HG02763 (cell line): ENCODE data around the gene BABAM2.
"Not testable (repeated sequence)": the region's sequence is repeated elsewhere in the genome, so short reads cannot be mapped to it uniquely, and the experiment has no call there.

Experiments
- ATAC-seq: cut with Tn5 transposase; IDR thresholded peaks from one replicate; pipeline ENCODE4 v1.9.1; 2021; ENCODE audit warnings: mild to moderate bottlenecking, moderate library complexity; ENCODE audit not compliant: unreplicated experiment

Gene BABAM2

GRCh38 chr2:27972311-27972710, 81.8 kb downstream of the BABAM2 start:
- ATAC-seq: no peak

GRCh38 chr2:27973592-27973991, 83.1 kb downstream of the BABAM2 start:
- no peak for ATAC-seq

GRCh38 chr2:27976308-27976707, 85.8 kb downstream of the BABAM2 start:
- no peak for ATAC-seq

- ATAC-seq: no peak
Measured at GRCh38 chr2:27977731-27978312, 87.3 kb downstream of the BABAM2 start.

GRCh38 chr2:27978761-27979160, 88.2 kb downstream of the BABAM2 start:
- not testable (repeated sequence) for ATAC-seq

GRCh38 chr2:27980242-27980641, 89.7 kb downstream of the BABAM2 start:
- ATAC-seq: no peak

- no peak for ATAC-seq
Measured at GRCh38 chr2:27984153-27984552, 93.6 kb downstream of the BABAM2 start.

GRCh38 chr2:27988306-27988705, 97.8 kb downstream of the BABAM2 start:
- ATAC-seq: no peak

GRCh38 chr2:27988718-27989117, 98.2 kb downstream of the BABAM2 start:
- ATAC-seq: no peak

- ATAC-seq: no peak
Measured at GRCh38 chr2:27989149-27989548, 98.6 kb downstream of the BABAM2 start.

- no peak for ATAC-seq
Measured at GRCh38 chr2:27990030-27990590, 99.6 kb downstream of the BABAM2 start.

GRCh38 chr2:27991146-27991545, 100.6 kb downstream of the BABAM2 start:
- ATAC-seq: no peak

- ATAC-seq: no peak
Measured at GRCh38 chr2:27992787-27993401, 102.4 kb downstream of the BABAM2 start.

- no peak for ATAC-seq
Measured at GRCh38 chr2:27993402-27993787, 102.9 kb downstream of the BABAM2 start.

- no peak for ATAC-seq
Measured at GRCh38 chr2:27993950-27994728, 103.6 kb downstream of the BABAM2 start.

- no peak for ATAC-seq
Measured at GRCh38 chr2:27996156-27996922, 105.8 kb downstream of the BABAM2 start.

- no peak for ATAC-seq
Measured at GRCh38 chr2:28000287-28000686, 109.8 kb downstream of the BABAM2 start.

GRCh38 chr2:28002181-28002580, 111.7 kb downstream of the BABAM2 start:
- no peak for ATAC-seq

GRCh38 chr2:28004086-28004485, 113.6 kb downstream of the BABAM2 start:
- no peak for ATAC-seq

GRCh38 chr2:28009732-28010131, 119.2 kb downstream of the BABAM2 start:
- no peak for ATAC-seq

GRCh38 chr2:28011322-28011737, 120.8 kb downstream of the BABAM2 start:
- no peak for ATAC-seq
